HEK293 (cell line): ENCODE measurements around the gene KBTBD4.

Source experiments
- FEZF1 ChIP-seq: fragments of 450-650 bp; formaldehyde crosslinking; IDR thresholded peaks from 2 replicates; pipeline ENCODE4 v1.5.1; 2016; ENCODE audit warnings: missing biosample characterization, missing genetic modification characterization
- HOXD13 ChIP-seq: sonication (generic); formaldehyde crosslinking; IDR thresholded peaks from 2 replicates; pipeline ENCODE4 v1.8.0; 2022; ENCODE audit warnings: missing genetic modification reagents, borderline replicate concordance
- OVOL3 ChIP-seq: fragments of 450-650 bp; formaldehyde crosslinking; IDR thresholded peaks from 2 replicates; pipeline ENCODE4 v1.5.1; 2016; ENCODE audit warnings: missing biosample characterization, missing genetic modification characterization
- TRIM28 ChIP-seq: IDR thresholded peaks from 2 replicates; pipeline ENCODE4 v1.6.1; 2011; ENCODE audit warnings: low read length, control low read depth, borderline replicate concordance
- YY2 ChIP-seq: fragments of 450-650 bp; formaldehyde crosslinking; IDR thresholded peaks from 2 replicates; pipeline ENCODE4 v1.5.1; 2016; ENCODE audit warnings: missing biosample characterization, missing genetic modification characterization
- ZBTB21 ChIP-seq: fragments of 450-650 bp; formaldehyde crosslinking; IDR thresholded peaks from 2 replicates; pipeline ENCODE4 v1.5.1; 2017; ENCODE audit warnings: missing biosample characterization, missing genetic modification characterization
- ZBTB8A ChIP-seq: fragments of 450-650 bp; formaldehyde crosslinking; IDR thresholded peaks from 2 replicates; pipeline ENCODE4 v1.5.1; 2016; ENCODE audit warnings: missing biosample characterization, missing genetic modification characterization
- ZNF10 ChIP-seq: fragments of 450-650 bp; formaldehyde crosslinking; IDR thresholded peaks from 2 replicates; pipeline ENCODE4 v1.5.1; 2017; ENCODE audit warnings: missing biosample characterization, missing genetic modification characterization
- ZNF175 ChIP-seq: fragments of 450-650 bp; formaldehyde crosslinking; IDR thresholded peaks from 2 replicates; pipeline ENCODE4 v1.5.1; 2016; ENCODE audit warnings: missing biosample characterization, missing genetic modification characterization
- ZNF366 ChIP-seq: fragments of 450-650 bp; formaldehyde crosslinking; conservative IDR thresholded peaks from 2 replicates; pipeline ENCODE4 v1.5.1; 2016; ENCODE audit warnings: missing biosample characterization, missing genetic modification characterization
- ZNF473 ChIP-seq: fragments of 450-650 bp; formaldehyde crosslinking; IDR thresholded peaks from 2 replicates; pipeline ENCODE4 v1.5.1; 2017; ENCODE audit warnings: missing biosample characterization, missing genetic modification characterization
- ZNF48 ChIP-seq: fragments of 450-650 bp; formaldehyde crosslinking; IDR thresholded peaks from 2 replicates; pipeline ENCODE4 v1.5.1; 2016; ENCODE audit warnings: missing biosample characterization, missing genetic modification characterization
- ZNF521 ChIP-seq: fragments of 450-650 bp; formaldehyde crosslinking; IDR thresholded peaks from 2 replicates; pipeline ENCODE4 v1.5.1; 2017; ENCODE audit warnings: missing biosample characterization, mild to moderate bottlenecking, missing genetic modification characterization
- ZNF529 ChIP-seq: fragments of 450-650 bp; formaldehyde crosslinking; IDR thresholded peaks from 2 replicates; pipeline ENCODE4 v1.5.1; 2017; ENCODE audit warnings: missing genetic modification characterization, missing biosample characterization; ENCODE audit not compliant: insufficient replicate concordance
- ZNF548 ChIP-seq: fragments of 450-650 bp; formaldehyde crosslinking; IDR thresholded peaks from 2 replicates; pipeline ENCODE4 v1.5.1; 2016; ENCODE audit warnings: missing biosample characterization, missing genetic modification characterization
- ZNF571 ChIP-seq: fragments of 450-650 bp; formaldehyde crosslinking; IDR thresholded peaks from 2 replicates; pipeline ENCODE4 v1.5.0; 2017; ENCODE audit warnings: missing biosample characterization, missing genetic modification characterization
- ZNF600 ChIP-seq: fragments of 450-650 bp; formaldehyde crosslinking; IDR thresholded peaks from 2 replicates; pipeline ENCODE4 v1.5.1; 2016; ENCODE audit warnings: missing biosample characterization, missing genetic modification characterization
- ZNF623 ChIP-seq: fragments of 450-650 bp; formaldehyde crosslinking; IDR thresholded peaks from 2 replicates; pipeline ENCODE4 v1.5.1; 2016; ENCODE audit warnings: missing biosample characterization, missing genetic modification characterization
- ZNF624 ChIP-seq: fragments of 450-650 bp; formaldehyde crosslinking; IDR thresholded peaks from 2 replicates; pipeline ENCODE4 v1.5.1; 2017; ENCODE audit warnings: missing biosample characterization, missing genetic modification characterization
- ZNF777 ChIP-seq: fragments of 450-650 bp; formaldehyde crosslinking; IDR thresholded peaks from 2 replicates; pipeline ENCODE4 v1.5.1; 2017; ENCODE audit warnings: missing biosample characterization, missing genetic modification characterization, borderline replicate concordance
- ZNF843 ChIP-seq: fragments of 450-650 bp; formaldehyde crosslinking; IDR thresholded peaks from 2 replicates; pipeline ENCODE4 v1.5.1; 2016; ENCODE audit warnings: missing biosample characterization, missing genetic modification characterization
- TF ChIP-seq, protein P1 (sequence below): fragments of 450-650 bp; formaldehyde crosslinking; IDR thresholded peaks from 2 replicates; pipeline ENCODE4 v1.5.1; 2016; ENCODE audit warnings: missing biosample characterization, missing genetic modification characterization
- TF ChIP-seq, protein P2 (sequence below): sonication (generic); formaldehyde crosslinking; IDR thresholded peaks from 2 replicates; pipeline ENCODE4 v1.8.1; 2022; ENCODE audit warnings: mild to moderate bottlenecking, moderate library complexity, missing genetic modification reagents
- TF ChIP-seq, protein P3 (sequence below): fragments of 450-650 bp; formaldehyde crosslinking; IDR thresholded peaks from 2 replicates; pipeline ENCODE4 v1.5.1; 2016; ENCODE audit warnings: missing biosample characterization, missing genetic modification characterization
- TF ChIP-seq, protein P4 (sequence below): fragments of 450-650 bp; formaldehyde crosslinking; IDR thresholded peaks from 2 replicates; pipeline ENCODE4 v1.5.1; 2016; ENCODE audit warnings: missing biosample characterization, missing genetic modification characterization
- TF ChIP-seq, protein P5 (sequence below): fragments of 450-650 bp; formaldehyde crosslinking; IDR thresholded peaks from 2 replicates; pipeline ENCODE4 v1.5.1; 2016; ENCODE audit warnings: missing biosample characterization, missing genetic modification characterization

KBTBD4 gene

DNA sequence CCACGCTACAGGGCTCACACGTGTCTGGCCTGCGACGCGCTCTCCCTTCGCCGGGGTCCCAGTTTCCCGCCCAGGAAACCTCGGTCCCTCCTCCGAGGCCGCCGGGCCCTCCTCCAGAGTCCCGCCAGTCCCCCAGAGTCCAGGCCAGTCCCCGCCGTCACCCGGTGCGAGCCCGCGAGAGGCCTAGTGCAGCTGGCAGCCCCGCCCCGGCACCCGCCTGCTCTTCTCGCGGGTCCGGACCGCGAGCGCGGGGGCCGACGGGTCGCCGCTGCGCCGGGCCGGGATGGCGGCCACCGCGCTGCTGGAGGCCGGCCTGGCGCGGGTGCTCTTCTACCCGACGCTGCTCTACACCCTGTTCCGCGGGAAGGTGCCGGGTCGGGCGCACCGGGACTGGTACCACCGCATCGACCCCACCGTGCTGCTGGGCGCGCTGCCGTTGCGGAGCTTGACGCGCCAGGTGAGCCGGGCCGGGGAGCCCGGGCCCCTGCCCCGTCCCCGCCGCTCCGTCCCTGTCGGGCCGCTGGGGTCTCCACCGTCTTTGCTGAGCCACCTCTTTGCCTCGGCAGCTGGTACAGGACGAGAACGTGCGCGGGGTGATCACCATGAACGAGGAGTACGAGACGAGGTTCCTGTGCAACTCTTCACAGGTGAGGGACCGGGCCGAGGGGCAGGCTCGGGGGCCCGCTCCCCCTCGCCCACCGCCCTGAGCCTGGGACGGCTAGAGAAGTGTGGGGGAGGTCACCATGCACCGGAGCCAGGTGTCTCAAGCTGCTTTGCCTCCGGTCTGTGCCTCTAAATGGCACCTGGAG, 13.2 kb downstream of the KBTBD4 start, which contains the start of gene PTPMT1 (continued):
- TF ChIP-seq ZNF366 (tag by site-specific recombination) (no peak), ZNF473 (no peak), ZNF843 (tag by site-specific recombination) (no peak), ZNF48 (tag by site-specific recombination) (no peak), ZNF548 (tag by site-specific recombination) (no peak), ZBTB8A (tag by site-specific recombination) (no peak; the same call in 1 of the 2 replicates), OVOL3 (tag by site-specific recombination) (no peak), ZNF10 (no peak; the same call in 1 of the 2 replicates), YY2 (tag by site-specific recombination) (0 out of 2 replicates have a peak, but pooled peaks have one; percentile 29), ZNF571 (no peak), FEZF1 (tag by site-specific recombination) (no peak), ZNF175 (tag by site-specific recombination) (no peak), ZNF600 (tag by site-specific recombination) (no peak), ZNF624 (no peak), ZNF521 (tag by site-specific recombination) (no peak), ZNF777 (tag by site-specific recombination) (peak; percentile 16; the same call in 1 of the 2 replicates), ZBTB21 (tag by site-specific recombination) (no peak), ZNF623 (tag by site-specific recombination) (no peak), HOXD13 (no peak), ZNF529 (no peak), TRIM28 (no peak)
- TF ChIP-seq, protein P1, sequence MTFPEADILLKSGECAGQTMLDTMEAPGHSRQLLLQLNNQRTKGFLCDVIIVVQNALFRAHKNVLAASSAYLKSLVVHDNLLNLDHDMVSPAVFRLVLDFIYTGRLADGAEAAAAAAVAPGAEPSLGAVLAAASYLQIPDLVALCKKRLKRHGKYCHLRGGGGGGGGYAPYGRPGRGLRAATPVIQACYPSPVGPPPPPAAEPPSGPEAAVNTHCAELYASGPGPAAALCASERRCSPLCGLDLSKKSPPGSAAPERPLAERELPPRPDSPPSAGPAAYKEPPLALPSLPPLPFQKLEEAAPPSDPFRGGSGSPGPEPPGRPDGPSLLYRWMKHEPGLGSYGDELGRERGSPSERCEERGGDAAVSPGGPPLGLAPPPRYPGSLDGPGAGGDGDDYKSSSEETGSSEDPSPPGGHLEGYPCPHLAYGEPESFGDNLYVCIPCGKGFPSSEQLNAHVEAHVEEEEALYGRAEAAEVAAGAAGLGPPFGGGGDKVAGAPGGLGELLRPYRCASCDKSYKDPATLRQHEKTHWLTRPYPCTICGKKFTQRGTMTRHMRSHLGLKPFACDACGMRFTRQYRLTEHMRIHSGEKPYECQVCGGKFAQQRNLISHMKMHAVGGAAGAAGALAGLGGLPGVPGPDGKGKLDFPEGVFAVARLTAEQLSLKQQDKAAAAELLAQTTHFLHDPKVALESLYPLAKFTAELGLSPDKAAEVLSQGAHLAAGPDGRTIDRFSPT = no peak
- TF ChIP-seq, protein P2, sequence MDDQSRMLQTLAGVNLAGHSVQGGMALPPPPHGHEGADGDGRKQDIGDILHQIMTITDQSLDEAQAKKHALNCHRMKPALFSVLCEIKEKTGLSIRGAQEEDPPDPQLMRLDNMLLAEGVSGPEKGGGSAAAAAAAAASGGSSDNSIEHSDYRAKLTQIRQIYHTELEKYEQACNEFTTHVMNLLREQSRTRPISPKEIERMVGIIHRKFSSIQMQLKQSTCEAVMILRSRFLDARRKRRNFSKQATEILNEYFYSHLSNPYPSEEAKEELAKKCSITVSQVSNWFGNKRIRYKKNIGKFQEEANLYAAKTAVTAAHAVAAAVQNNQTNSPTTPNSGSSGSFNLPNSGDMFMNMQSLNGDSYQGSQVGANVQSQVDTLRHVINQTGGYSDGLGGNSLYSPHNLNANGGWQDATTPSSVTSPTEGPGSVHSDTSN = peak; percentile 90
- TF ChIP-seq, protein P3, sequence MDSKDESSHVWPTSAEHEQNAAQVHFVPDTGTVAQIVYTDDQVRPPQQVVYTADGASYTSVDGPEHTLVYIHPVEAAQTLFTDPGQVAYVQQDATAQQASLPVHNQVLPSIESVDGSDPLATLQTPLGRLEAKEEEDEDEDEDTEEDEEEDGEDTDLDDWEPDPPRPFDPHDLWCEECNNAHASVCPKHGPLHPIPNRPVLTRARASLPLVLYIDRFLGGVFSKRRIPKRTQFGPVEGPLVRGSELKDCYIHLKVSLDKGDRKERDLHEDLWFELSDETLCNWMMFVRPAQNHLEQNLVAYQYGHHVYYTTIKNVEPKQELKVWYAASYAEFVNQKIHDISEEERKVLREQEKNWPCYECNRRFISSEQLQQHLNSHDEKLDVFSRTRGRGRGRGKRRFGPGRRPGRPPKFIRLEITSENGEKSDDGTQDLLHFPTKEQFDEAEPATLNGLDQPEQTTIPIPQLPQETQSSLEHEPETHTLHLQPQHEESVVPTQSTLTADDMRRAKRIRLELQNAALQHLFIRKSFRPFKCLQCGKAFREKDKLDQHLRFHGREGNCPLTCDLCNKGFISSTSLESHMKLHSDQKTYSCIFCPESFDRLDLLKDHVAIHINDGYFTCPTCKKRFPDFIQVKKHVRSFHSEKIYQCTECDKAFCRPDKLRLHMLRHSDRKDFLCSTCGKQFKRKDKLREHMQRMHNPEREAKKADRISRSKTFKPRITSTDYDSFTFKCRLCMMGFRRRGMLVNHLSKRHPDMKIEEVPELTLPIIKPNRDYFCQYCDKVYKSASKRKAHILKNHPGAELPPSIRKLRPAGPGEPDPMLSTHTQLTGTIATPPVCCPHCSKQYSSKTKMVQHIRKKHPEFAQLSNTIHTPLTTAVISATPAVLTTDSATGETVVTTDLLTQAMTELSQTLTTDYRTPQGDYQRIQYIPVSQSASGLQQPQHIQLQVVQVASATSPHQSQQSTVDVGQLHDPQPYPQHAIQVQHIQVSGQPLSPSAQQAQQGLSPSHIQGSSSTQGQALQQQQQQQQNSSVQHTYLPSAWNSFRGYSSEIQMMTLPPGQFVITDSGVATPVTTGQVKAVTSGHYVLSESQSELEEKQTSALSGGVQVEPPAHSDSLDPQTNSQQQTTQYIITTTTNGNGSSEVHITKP (tag by site-specific recombination) = no peak
- TF ChIP-seq, protein P4, sequence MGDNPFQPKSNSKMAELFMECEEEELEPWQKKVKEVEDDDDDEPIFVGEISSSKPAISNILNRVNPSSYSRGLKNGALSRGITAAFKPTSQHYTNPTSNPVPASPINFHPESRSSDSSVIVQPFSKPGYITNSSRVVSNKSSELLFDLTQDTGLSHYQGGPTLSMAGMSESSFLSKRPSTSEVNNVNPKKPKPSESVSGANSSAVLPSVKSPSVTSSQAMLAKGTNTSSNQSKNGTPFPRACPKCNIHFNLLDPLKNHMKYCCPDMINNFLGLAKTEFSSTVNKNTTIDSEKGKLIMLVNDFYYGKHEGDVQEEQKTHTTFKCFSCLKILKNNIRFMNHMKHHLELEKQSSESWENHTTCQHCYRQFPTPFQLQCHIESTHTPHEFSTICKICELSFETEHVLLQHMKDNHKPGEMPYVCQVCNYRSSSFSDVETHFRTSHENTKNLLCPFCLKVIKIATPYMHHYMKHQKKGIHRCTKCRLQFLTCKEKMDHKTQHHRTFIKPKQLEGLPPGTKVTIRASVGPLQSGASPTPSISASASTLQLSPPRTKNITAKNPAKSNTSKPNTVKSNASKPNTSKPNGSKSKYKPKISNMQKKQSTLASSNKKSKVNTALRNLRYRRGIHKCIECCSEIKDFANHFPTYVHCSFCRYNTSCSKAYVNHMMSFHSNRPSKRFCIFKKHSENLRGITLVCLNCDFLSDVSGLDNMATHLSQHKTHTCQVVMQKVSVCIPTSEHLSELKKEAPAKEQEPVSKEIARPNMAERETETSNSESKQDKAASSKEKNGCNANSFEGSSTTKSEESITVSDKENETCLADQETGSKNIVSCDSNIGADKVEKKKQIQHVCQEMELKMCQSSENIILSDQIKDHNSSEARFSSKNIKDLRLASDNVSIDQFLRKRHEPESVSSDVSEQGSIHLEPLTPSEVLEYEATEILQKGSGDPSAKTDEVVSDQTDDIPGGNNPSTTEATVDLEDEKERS = no peak
- TF ChIP-seq, protein P5, sequence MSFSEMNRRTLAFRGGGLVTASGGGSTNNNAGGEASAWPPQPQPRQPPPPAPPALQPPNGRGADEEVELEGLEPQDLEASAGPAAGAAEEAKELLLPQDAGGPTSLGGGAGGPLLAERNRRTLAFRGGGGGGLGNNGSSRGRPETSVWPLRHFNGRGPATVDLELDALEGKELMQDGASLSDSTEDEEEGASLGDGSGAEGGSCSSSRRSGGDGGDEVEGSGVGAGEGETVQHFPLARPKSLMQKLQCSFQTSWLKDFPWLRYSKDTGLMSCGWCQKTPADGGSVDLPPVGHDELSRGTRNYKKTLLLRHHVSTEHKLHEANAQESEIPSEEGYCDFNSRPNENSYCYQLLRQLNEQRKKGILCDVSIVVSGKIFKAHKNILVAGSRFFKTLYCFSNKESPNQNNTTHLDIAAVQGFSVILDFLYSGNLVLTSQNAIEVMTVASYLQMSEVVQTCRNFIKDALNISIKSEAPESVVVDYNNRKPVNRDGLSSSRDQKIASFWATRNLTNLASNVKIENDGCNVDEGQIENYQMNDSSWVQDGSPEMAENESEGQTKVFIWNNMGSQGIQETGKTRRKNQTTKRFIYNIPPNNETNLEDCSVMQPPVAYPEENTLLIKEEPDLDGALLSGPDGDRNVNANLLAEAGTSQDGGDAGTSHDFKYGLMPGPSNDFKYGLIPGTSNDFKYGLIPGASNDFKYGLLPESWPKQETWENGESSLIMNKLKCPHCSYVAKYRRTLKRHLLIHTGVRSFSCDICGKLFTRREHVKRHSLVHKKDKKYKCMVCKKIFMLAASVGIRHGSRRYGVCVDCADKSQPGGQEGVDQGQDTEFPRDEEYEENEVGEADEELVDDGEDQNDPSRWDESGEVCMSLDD (tag by site-specific recombination) = no peak
